Stimulated activated CD8-positive, alpha-beta memory T cell treated with anti-CD3 and anti-CD28 coated beads, Interleukin-7, amount 100 ng/mL, for 1 hour (primary cell): ENCODE data around the gene SMIM5.

Experiments
- DNase-seq, 2 donors: peaks; one replicate each; pipeline ENCODE4 v3.0.0-alpha.2; 2020; ENCODE audit warnings: low read depth in 2 of 2

SMIM5 gene

GRCh38 chr17:75639771-75640555 lies 6.7 kb downstream of the SMIM5 start:
- no peak for DNase-seq

- DNase-seq = no peak
Measured at GRCh38 chr17:75640556-75641119, 7.4 kb downstream of the SMIM5 start.

- no peak for DNase-seq
Measured at GRCh38 chr17:75641343-75641742, 8.1 kb downstream of the SMIM5 start.

GRCh38 chr17:75642182-75642783 lies 9.0 kb downstream of the SMIM5 start:
- no peak for DNase-seq

GRCh38 chr17:75642784-75643642 lies 9.8 kb downstream of the SMIM5 start:
- DNase-seq = no peak

- DNase-seq = no peak
Measured at GRCh38 chr17:75643643-75644017, 10.4 kb downstream of the SMIM5 start.

GRCh38 chr17:75645501-75645888 lies 12.3 kb downstream of the SMIM5 start:
- DNase-seq = no peak

GRCh38 chr17:75645889-75646637 lies 12.8 kb downstream of the SMIM5 start:
- no peak for DNase-seq

- DNase-seq = no peak
Measured at GRCh38 chr17:75646638-75646992, 13.4 kb downstream of the SMIM5 start.

GRCh38 chr17:75647061-75647460 lies 13.8 kb downstream of the SMIM5 start:
- DNase-seq = no peak

GRCh38 chr17:75647921-75648320 lies 14.7 kb downstream of the SMIM5 start:
- DNase-seq = no peak

- no peak for DNase-seq
Measured at GRCh38 chr17:75649687-75650086, 16.5 kb downstream of the SMIM5 start.

GRCh38 chr17:75650874-75651273 lies 17.6 kb downstream of the SMIM5 start:
- DNase-seq = no peak

GRCh38 chr17:75652341-75652740 lies 19.1 kb downstream of the SMIM5 start:
- DNase-seq = no peak

- no peak for DNase-seq
Measured at GRCh38 chr17:75652934-75653549, 19.8 kb downstream of the SMIM5 start.

GRCh38 chr17:75654176-75654575 lies 20.9 kb downstream of the SMIM5 start:
- no peak for DNase-seq

- no peak for DNase-seq
Measured at GRCh38 chr17:75658237-75658636, 25.0 kb downstream of the SMIM5 start.

- no peak for DNase-seq
Measured at GRCh38 chr17:75661531-75661930, 28.3 kb downstream of the SMIM5 start.

- no peak for DNase-seq
Measured at GRCh38 chr17:75662511-75662910, 29.3 kb downstream of the SMIM5 start.

- DNase-seq = no peak
Measured at GRCh38 chr17:75664099-75664549, 30.9 kb downstream of the SMIM5 start.

- DNase-seq = no peak
Measured at GRCh38 chr17:75665981-75666380, 32.7 kb downstream of the SMIM5 start.
